Common myeloid progenitor, CD34-positive (primary cell): ENCODE data around the gene NDUFB1.
A peak's percentile ranks its signal among the peaks of the same experiment; 100 is the strongest.

Experiments
- CTCF ChIA-PET: fragments of 350-600 bp; sonication (Branson Sonifier 250); formaldehyde crosslinking; loops from one replicate; lab custom pipeline; 2021; ENCODE audit warnings: antibody characterized with exemption; lab: Charles Lee
- POLR2A ChIA-PET: fragments of 350-600 bp; sonication (Branson Sonifier 250); formaldehyde crosslinking; loops from one replicate; lab custom pipeline; 2021; ENCODE audit warnings: antibody characterized with exemption; lab: Charles Lee
- DNase-seq, 3 donors: peaks; one replicate each; pipeline versions ENCODE4 v3.0.0 to v3.0.0-alpha.2; 2013
- H3K27ac ChIP-seq, 2 experiments: 1 replicate in 1 of 2; 2 replicates in 1 of 2; pipeline ENCODE4 v1.7.0; 2013; ENCODE audit warnings: inconsistent platforms in 2 of 2, low read length in 2 of 2, mild to moderate bottlenecking in 2 of 2, low read depth in 1 of 2, moderate library complexity in 1 of 2; ENCODE audit not compliant: severe bottlenecking in 2 of 2, insufficient read depth in 1 of 2, poor library complexity in 1 of 2
- H3K27me3 ChIP-seq, 5 experiments: replicated peaks in 2 of 5; 1 replicate in 3 of 5; 2 replicates in 2 of 5; pipeline versions ENCODE4 v1.6.1 to v1.7.0; 2013; ENCODE audit warnings: low read length in 4 of 5, mild to moderate bottlenecking in 2 of 5, moderate library complexity in 2 of 5, inconsistent platforms in 1 of 5; ENCODE audit not compliant: insufficient read depth in 5 of 5, control insufficient read depth in 4 of 5
- H3K36me3 ChIP-seq, 4 experiments: 1 replicate in 2 of 4; 2 replicates in 2 of 4; pipeline versions ENCODE4 v1.6.1 to v1.7.0; 2013; ENCODE audit warnings: low read length in 3 of 4, control low read depth in 1 of 4, mild to moderate bottlenecking in 1 of 4; ENCODE audit not compliant: control insufficient read depth in 4 of 4, insufficient read depth in 4 of 4
- H3K4me1 ChIP-seq, 4 experiments: 1 replicate in 3 of 4; 2 replicates in 1 of 4; pipeline versions ENCODE4 v1.6.1 to v1.7.1; 2013; ENCODE audit warnings: low read length in 3 of 4, mild to moderate bottlenecking in 3 of 4, control low read depth in 1 of 4, inconsistent platforms in 1 of 4, moderate library complexity in 1 of 4; ENCODE audit not compliant: control insufficient read depth in 4 of 4, insufficient read depth in 4 of 4; ENCODE audit errors: control extremely low read depth in 1 of 4
- H3K4me3 ChIP-seq, 7 experiments: 1 replicate in 4 of 7; 2 replicates in 3 of 7; pipeline versions ENCODE4 v1.5.1 to v1.7.0; 2013; ENCODE audit warnings: mild to moderate bottlenecking in 7 of 7, low read length in 6 of 7, moderate library complexity in 6 of 7, inconsistent platforms in 2 of 7, low read depth in 2 of 7, control low read depth in 1 of 7; ENCODE audit not compliant: insufficient read depth in 4 of 7, control insufficient read depth in 1 of 7; ENCODE audit errors: extremely low read depth in 1 of 7
- H3K9me3 ChIP-seq, 5 experiments: 1 replicate in 4 of 5; 2 replicates in 1 of 5; pipeline versions ENCODE4 v1.6.1 to v1.7.1; 2013; ENCODE audit warnings: low read length in 4 of 5, mild to moderate bottlenecking in 2 of 5, inconsistent platforms in 1 of 5, low read depth in 1 of 5, moderate library complexity in 1 of 5; ENCODE audit not compliant: control insufficient read depth in 4 of 5, insufficient read depth in 2 of 5; ENCODE audit errors: control extremely low read depth in 1 of 5
- WGBS: methylation state at CpG from one replicate; pipeline ENCODE4 v1.1.5; 2013; ENCODE audit not compliant: insufficient coverage; 5-methylcytosine and 5-hydroxymethylcytosine counted together

NDUFB1 gene

GRCh38 chr14:92105073-92105892, 16.2 kb downstream of the NDUFB1 start:
- ChIA-PET POLR2A (interaction anchor here (1.0 to 2.6 kb wide), 3 partner anchors 17 to 546 kb away, joined by 4 to 21 read pairs (median 8); partner anchors contain the start of genes CPSF2, NDUFB1 and TRIP11), CTCF (interaction anchor here (1.2 to 4.6 kb wide), 4 partner anchors 14 to 509 kb away, joined by 3 to 69 read pairs (median 3); partner anchors contain the start of genes CPSF2 and NDUFB1)
- Histone ChIP-seq H3K9me3 (no peaks in the 10 kb centered on the region), H3K27ac (peak overlapping the region; percentile 92 to 94), H3K4me3 (peak overlapping the region; percentile 75 to 99 (median 97)), H3K4me1 (peaks cover 12 to 30% (median 22%) of the 10 kb centered on the region in 4 experiments), H3K27me3 (no peaks in the 10 kb centered on the region), H3K36me3 (no peaks in the 10 kb centered on the region)
- WGBS = 85% methylated on average over 8 of the region's 16 CpGs
- DNase-seq = no peak

- 70% methylated on average over 6 of the region's 7 CpGs for WGBS
- Histone ChIP-seq H3K4me1 (peaks cover 12 to 31% (median 22%) of the 10 kb centered on the region in 4 experiments), H3K27me3 (no peaks in the 10 kb centered on the region), H3K36me3 (peaks cover 0 to 2% (median under 1%) of the 10 kb centered on the region in 4 experiments), H3K4me3 (peak overlapping the region in 3 of 7 experiments; percentile 3 to 42 (median 8)), H3K9me3 (no peaks in the 10 kb centered on the region), H3K27ac (no peak overlapping the region)
- ChIA-PET CTCF (no interaction called here), POLR2A (interaction anchor here (0.6 kb wide), 1 partner anchor 32 kb away, joined by 3 read pairs; no protein-coding TSS in a partner anchor)
- peak in 1 of 3 donors; percentile 9 for DNase-seq
Observed at GRCh38 chr14:92103363-92103989, 18.0 kb downstream of the NDUFB1 start.

GRCh38 chr14:92099802-92100201, 21.7 kb downstream of the NDUFB1 start:
- peak in 1 of 3 donors; percentile 19 for DNase-seq
- H3K27me3 ChIP-seq = no peaks in the 10 kb centered on the region
- no peak overlapping the region for H3K4me3 ChIP-seq
- peaks cover 7 to 21% (median 15%) of the 10 kb centered on the region in 4 experiments for H3K4me1 ChIP-seq
- POLR2A ChIA-PET = no interaction called here
- H3K9me3 ChIP-seq = no peaks in the 10 kb centered on the region
- CTCF ChIA-PET = interaction anchor here (1.1 kb wide), 1 partner anchor 8 kb away, joined by 3 read pairs; no protein-coding TSS in a partner anchor
- no peak overlapping the region for H3K27ac ChIP-seq
- peaks cover 4 to 9% (median 6%) of the 10 kb centered on the region in 4 experiments for H3K36me3 ChIP-seq

- no peaks in the 10 kb centered on the region for H3K9me3 ChIP-seq
- no peak overlapping the region for H3K27ac ChIP-seq
- no peak overlapping the region for H3K4me3 ChIP-seq
- POLR2A ChIA-PET = interaction anchor here (0.6 kb wide), 1 partner anchor 12 kb away, joined by 6 read pairs; no protein-coding TSS in a partner anchor
- H3K4me1 ChIP-seq = no peaks in the 10 kb centered on the region
- peaks cover 11 to 51% (median 22%) of the 10 kb centered on the region in 4 experiments for H3K36me3 ChIP-seq
- WGBS = 67% methylated on average over 1 of the region's 1 CpG
- DNase-seq = peak in 1 of 3 donors; percentile 14
- CTCF ChIA-PET = interaction anchor here (0.8 kb wide), 1 partner anchor 13 kb away, joined by 3 read pairs; the partner anchor contains the start of gene ATXN3
- H3K27me3 ChIP-seq = no peaks in the 10 kb centered on the region
Observed at GRCh38 chr14:92093320-92093719, 28.2 kb downstream of the NDUFB1 start.

- H3K36me3 ChIP-seq = peaks cover 20 to 74% (median 28%) of the 10 kb centered on the region in 4 experiments
- 100% methylated on average over 3 of the region's 5 CpGs for WGBS
- H3K9me3 ChIP-seq = no peaks in the 10 kb centered on the region
- H3K27me3 ChIP-seq = no peaks in the 10 kb centered on the region
- no peak overlapping the region for H3K4me3 ChIP-seq
- no peaks in the 10 kb centered on the region for H3K4me1 ChIP-seq
- no peak for DNase-seq
- H3K27ac ChIP-seq = no peak overlapping the region
- POLR2A ChIA-PET = interaction anchor here (0.6 kb wide), 2 partner anchors 33 to 150 kb away, joined by 5 read pairs; no protein-coding TSS in a partner anchor
- CTCF ChIA-PET = interaction anchor here (1.3 kb wide), 1 partner anchor 17 kb away, joined by 3 read pairs; the partner anchor contains the start of gene ATXN3
Observed at GRCh38 chr14:92088494-92088893, 33.0 kb downstream of the NDUFB1 start.

GRCh38 chr14:92074555-92074954, 47.0 kb downstream of the NDUFB1 start:
- Histone ChIP-seq H3K4me1 (no peaks in the 10 kb centered on the region), H3K9me3 (peaks cover 0 to 2% (median 0%) of the 10 kb centered on the region in 5 experiments), H3K36me3 (peaks cover 15 to 61% (median 25%) of the 10 kb centered on the region in 4 experiments), H3K27ac (no peak overlapping the region), H3K27me3 (no peaks in the 10 kb centered on the region), H3K4me3 (no peak overlapping the region)
- POLR2A ChIA-PET = no interaction called here
- no peak for DNase-seq
- CTCF ChIA-PET = no interaction called here
